ENCODE data around the gene AFAP1L1.

Gene AFAP1L1

DNA sequence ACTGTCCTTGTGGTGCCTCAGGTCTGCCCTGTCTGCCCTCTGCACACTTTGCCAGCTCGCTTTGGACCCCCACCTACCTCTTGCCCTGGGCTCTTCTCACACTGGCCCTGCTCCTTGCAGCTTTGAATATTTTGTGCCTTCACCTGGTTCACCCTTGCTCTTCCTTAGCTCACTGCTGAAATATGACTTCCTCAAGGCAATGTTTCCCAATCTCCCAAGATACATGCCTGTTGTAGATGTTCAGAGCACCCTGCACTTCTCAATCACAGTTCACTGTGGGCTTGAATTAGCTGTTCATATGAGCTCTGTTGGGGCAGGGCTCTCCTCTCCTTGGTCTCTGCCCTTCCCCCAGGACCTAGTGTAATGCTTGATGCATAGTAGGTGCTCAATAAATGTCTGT, 8.0 kb downstream of the AFAP1L1 start:
- Histone ChIP-seq H3K9ac (no peak overlapping the region), H3K4me1 (peaks cover 30% of the 10 kb centered on the region), H3K27me3 (ENCODE audit: control insufficient read depth, insufficient read depth, low read length) (no peaks in the 10 kb centered on the region), H2AFZ (no peak overlapping the region), H3K79me2 (peaks cover 11% of the 10 kb centered on the region), H3K9me3 (ENCODE audit: control insufficient read depth, low read length) (no peaks in the 10 kb centered on the region), H3K36me3 (ENCODE audit: control insufficient read depth, insufficient read depth, low read length) (no peaks in the 10 kb centered on the region), H3K27ac (no peak overlapping the region), H3K4me2 (ENCODE audit: low read length) (no peak overlapping the region), H3K4me3 (ENCODE audit: low read depth, low read length) (no peak overlapping the region)
- TF ChIP-seq, protein P1, sequence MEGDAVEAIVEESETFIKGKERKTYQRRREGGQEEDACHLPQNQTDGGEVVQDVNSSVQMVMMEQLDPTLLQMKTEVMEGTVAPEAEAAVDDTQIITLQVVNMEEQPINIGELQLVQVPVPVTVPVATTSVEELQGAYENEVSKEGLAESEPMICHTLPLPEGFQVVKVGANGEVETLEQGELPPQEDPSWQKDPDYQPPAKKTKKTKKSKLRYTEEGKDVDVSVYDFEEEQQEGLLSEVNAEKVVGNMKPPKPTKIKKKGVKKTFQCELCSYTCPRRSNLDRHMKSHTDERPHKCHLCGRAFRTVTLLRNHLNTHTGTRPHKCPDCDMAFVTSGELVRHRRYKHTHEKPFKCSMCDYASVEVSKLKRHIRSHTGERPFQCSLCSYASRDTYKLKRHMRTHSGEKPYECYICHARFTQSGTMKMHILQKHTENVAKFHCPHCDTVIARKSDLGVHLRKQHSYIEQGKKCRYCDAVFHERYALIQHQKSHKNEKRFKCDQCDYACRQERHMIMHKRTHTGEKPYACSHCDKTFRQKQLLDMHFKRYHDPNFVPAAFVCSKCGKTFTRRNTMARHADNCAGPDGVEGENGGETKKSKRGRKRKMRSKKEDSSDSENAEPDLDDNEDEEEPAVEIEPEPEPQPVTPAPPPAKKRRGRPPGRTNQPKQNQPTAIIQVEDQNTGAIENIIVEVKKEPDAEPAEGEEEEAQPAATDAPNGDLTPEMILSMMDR (IDR thresholded peaks at IDR 0.05) = no peak

DNA sequence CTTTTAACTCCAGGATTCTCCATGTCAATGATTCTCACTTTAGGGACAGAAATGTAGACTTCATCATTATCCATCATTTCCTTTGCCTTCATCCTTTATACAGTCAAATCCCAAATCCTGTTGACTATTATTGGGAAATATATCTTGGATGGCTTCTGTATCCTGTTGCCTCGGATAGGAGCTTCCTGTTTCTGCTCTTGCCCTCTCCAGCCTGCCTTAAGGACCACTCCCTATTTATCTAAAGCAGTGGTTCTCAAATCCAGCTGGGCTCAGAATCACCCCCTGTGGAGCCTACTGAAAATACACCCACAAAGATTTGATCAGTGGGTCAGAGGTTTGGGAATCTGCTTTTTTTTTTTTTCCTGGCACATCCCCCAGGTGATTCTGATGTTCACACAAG, 8.5 kb downstream of the AFAP1L1 start:
- Histone ChIP-seq H3K27ac (no peak overlapping the region), H3K4me1 (peaks cover 30% of the 10 kb centered on the region)

GRCh38 chr5:149280802-149281201, 9.1 kb downstream of the AFAP1L1 start:
- H3K9ac ChIP-seq = no peak overlapping the region
- H3K4me3 ChIP-seq (ENCODE audit: low read depth, low read length) = no peak overlapping the region
- no peaks in the 10 kb centered on the region for H3K36me3 ChIP-seq (ENCODE audit: control insufficient read depth, insufficient read depth, low read length)
- TF ChIP-seq, protein P1 (IDR thresholded peaks at IDR 0.05) = no peak
- no peak overlapping the region for H3K4me2 ChIP-seq (ENCODE audit: low read length)
- no peaks in the 10 kb centered on the region for H3K27me3 ChIP-seq (ENCODE audit: control insufficient read depth, insufficient read depth, low read length)
- peaks cover 31% of the 10 kb centered on the region for H3K4me1 ChIP-seq
- no peak overlapping the region for H2AFZ ChIP-seq
- H3K79me2 ChIP-seq = peaks cover 11% of the 10 kb centered on the region
- H3K9me3 ChIP-seq (ENCODE audit: control insufficient read depth, low read length) = no peaks in the 10 kb centered on the region
- H3K27ac ChIP-seq = no peak overlapping the region

More for the DNA sequence above, 8.5 kb downstream of the AFAP1L1 start:
- peaks cover 11% of the 10 kb centered on the region for H3K79me2 ChIP-seq
- no peaks in the 10 kb centered on the region for H3K27me3 ChIP-seq (ENCODE audit: control insufficient read depth, insufficient read depth, low read length)
- H2AFZ ChIP-seq = no peak overlapping the region
- no peak overlapping the region for H3K4me2 ChIP-seq (ENCODE audit: low read length)
- H3K36me3 ChIP-seq (ENCODE audit: control insufficient read depth, insufficient read depth, low read length) = no peaks in the 10 kb centered on the region
- H3K9ac ChIP-seq = no peak overlapping the region
- H3K9me3 ChIP-seq (ENCODE audit: control insufficient read depth, low read length) = no peaks in the 10 kb centered on the region
- H3K4me3 ChIP-seq (ENCODE audit: low read depth, low read length) = no peak overlapping the region
- TF ChIP-seq, protein P1 (IDR thresholded peaks at IDR 0.05) = no peak

GRCh38 chr5:149282027-149282965, 10.6 kb downstream of the AFAP1L1 start:
- H3K36me3 ChIP-seq (ENCODE audit: control insufficient read depth, insufficient read depth, low read length) = no peaks in the 10 kb centered on the region
- H3K27ac ChIP-seq = no peak overlapping the region
- no peak overlapping the region for H3K4me2 ChIP-seq (ENCODE audit: low read length)
- no peak overlapping the region for H2AFZ ChIP-seq
- no peak overlapping the region for H3K9ac ChIP-seq
- TF ChIP-seq, protein P1 (IDR thresholded peaks at IDR 0.05) = no peak
- peaks cover 10% of the 10 kb centered on the region for H3K79me2 ChIP-seq
- peaks cover 22% of the 10 kb centered on the region for H3K4me1 ChIP-seq
- H3K27me3 ChIP-seq (ENCODE audit: control insufficient read depth, insufficient read depth, low read length) = no peaks in the 10 kb centered on the region
- H3K9me3 ChIP-seq (ENCODE audit: control insufficient read depth, low read length) = no peaks in the 10 kb centered on the region
- no peak overlapping the region for H3K4me3 ChIP-seq (ENCODE audit: low read depth, low read length)
